ENCODE measurements around the gene MICAL3. TPM values are rescaled to one million over a fixed set of nuclear protein-coding genes. Genes with fewer than 3 reads are reported as not detected.

MICAL3 gene
- total and polyA plus RNA-seq, 9 donors: 17.5 to 106 (median 81.3) TPM

DNA sequence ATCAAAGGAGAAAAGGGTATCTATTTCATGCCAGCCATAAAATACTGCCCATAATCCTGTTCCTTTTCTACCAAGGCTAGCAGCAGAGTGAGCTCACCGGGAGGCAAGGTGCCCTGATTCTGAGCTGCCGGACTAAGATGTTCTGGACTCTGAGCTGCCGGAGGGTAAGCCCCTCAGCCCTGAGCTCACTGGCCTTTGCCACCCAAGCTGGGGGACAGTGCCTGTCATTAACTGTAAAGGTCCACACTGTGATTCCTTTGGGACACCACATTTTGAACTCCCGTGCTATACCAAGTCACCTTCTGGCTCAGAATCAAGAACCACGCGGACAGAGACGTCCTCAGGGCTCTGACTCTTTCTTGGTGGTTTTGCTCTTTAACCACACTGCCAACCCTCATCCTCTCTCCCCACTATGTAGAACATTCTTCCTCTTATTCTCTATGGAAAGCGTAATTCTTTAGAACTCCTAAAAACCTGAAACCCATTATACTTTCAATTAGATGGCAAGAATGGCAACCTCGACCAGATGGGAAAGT lies 161.6 kb downstream of the MICAL3 start:
- Histone ChIP-seq H3K4me3 (no peak overlapping the region), H3K27ac (no peak overlapping the region), H3K27me3 (no peaks in the 10 kb centered on the region), H3K36me3 (no peaks in the 10 kb centered on the region), H3K9me3 (no peaks in the 10 kb centered on the region), H3K4me1 (ENCODE audit: insufficient read depth) (no peaks in the 10 kb centered on the region)
- intact Hi-C loops (cut with DNase I): no loop called here
- TF ChIP-seq, protein P1, sequence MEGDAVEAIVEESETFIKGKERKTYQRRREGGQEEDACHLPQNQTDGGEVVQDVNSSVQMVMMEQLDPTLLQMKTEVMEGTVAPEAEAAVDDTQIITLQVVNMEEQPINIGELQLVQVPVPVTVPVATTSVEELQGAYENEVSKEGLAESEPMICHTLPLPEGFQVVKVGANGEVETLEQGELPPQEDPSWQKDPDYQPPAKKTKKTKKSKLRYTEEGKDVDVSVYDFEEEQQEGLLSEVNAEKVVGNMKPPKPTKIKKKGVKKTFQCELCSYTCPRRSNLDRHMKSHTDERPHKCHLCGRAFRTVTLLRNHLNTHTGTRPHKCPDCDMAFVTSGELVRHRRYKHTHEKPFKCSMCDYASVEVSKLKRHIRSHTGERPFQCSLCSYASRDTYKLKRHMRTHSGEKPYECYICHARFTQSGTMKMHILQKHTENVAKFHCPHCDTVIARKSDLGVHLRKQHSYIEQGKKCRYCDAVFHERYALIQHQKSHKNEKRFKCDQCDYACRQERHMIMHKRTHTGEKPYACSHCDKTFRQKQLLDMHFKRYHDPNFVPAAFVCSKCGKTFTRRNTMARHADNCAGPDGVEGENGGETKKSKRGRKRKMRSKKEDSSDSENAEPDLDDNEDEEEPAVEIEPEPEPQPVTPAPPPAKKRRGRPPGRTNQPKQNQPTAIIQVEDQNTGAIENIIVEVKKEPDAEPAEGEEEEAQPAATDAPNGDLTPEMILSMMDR (IDR thresholded peaks at IDR 0.05): no peak
- TF ChIP-seq EP300 (IDR thresholded peaks at IDR 0.05): no peak
- no peak for TF ChIP-seq POLR2A (IDR thresholded peaks at IDR 0.05)
- no peak for DNase-seq
- 89 to 95% (median 91%) methylated on average over 9 of the region's 9 CpGs for WGBS, 3 donors

DNA sequence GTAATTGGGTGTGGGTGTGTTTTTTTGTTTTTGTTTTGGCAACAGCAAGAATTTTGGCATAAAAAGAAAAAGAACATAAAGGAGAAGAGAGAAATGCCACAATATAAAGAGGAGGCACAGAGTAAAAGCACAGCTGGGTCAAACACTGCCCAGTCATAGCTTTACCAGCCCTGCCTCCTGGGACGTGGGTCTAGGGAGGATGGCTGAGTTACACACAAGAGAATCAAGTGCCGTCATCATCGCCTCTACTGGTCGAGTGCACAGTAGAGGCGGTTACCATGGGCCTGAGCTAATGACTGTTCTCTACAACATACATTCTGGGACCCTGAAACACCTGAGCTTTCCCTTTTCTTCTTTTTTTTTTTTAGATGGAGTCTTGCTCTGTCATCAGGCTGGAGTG lies 162.5 kb downstream of the MICAL3 start:
- H3K27me3 ChIP-seq: no peaks in the 10 kb centered on the region
- H3K9me3 ChIP-seq: no peaks in the 10 kb centered on the region
- DNase-seq: no peak
- intact Hi-C loops (cut with DNase I): no loop called here
- no peak overlapping the region for H3K4me3 ChIP-seq
- H3K4me1 ChIP-seq (ENCODE audit: insufficient read depth): no peaks in the 10 kb centered on the region
- TF ChIP-seq EP300 (IDR thresholded peaks at IDR 0.05): no peak
- TF ChIP-seq, protein P1 (IDR thresholded peaks at IDR 0.05): no peak
- no peak for TF ChIP-seq POLR2A (IDR thresholded peaks at IDR 0.05)
- H3K27ac ChIP-seq: no peak overlapping the region
- 86 to 94% (median 86%) methylated on average over 5 of the region's 5 CpGs for WGBS, 3 donors
- no peaks in the 10 kb centered on the region for H3K36me3 ChIP-seq

DNA sequence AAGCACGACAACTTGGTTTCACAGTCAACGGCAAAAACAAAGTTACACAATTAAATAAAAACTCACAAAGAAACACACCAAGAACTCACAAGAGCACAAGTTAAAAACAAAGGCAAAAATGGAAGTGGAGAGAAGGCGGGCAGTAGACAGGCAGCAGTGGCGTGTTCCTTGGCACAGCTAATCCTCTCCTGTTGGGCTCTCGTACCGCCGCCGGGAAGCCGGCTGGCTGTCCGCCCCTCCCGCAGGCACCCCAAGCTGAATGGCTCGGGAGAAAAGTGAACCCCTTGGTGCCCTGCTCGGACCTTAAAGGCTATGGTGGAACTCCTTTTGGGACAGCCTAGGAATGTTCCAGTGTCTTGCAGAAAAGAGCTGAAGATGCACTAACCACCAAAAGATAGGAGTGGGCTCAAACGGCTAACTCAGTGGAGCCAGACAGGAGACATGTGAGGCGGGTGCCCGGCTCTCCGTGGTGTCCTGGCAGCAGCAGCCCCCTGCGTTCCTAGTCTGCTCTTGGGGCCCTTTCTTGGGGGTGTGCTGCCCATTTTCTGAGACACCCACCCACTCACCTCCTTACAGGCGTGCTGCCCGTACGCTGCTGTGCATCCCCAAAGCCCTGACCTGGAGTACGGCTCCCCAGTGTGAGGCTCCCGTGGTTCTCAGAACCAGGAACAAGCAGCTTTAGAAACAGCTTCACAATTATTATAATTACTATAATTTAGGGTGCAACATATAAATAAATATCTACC lies 164.0 kb downstream of the MICAL3 start:
- WGBS, 3 donors: 77 to 87% (median 81%) methylated on average over 23 of the region's 23 CpGs
- Histone ChIP-seq H3K4me3 (no peak overlapping the region), H3K27me3 (no peaks in the 10 kb centered on the region), H3K36me3 (no peaks in the 10 kb centered on the region), H3K9me3 (no peaks in the 10 kb centered on the region), H3K27ac (no peak overlapping the region), H3K4me1 (ENCODE audit: insufficient read depth) (no peaks in the 10 kb centered on the region)
- TF ChIP-seq EP300 (IDR thresholded peaks at IDR 0.05): no peak
- TF ChIP-seq, protein P1 (IDR thresholded peaks at IDR 0.05): no peak
- TF ChIP-seq POLR2A (IDR thresholded peaks at IDR 0.05): no peak
- intact Hi-C loops (cut with DNase I): no loop called here
- no peak for DNase-seq

DNA sequence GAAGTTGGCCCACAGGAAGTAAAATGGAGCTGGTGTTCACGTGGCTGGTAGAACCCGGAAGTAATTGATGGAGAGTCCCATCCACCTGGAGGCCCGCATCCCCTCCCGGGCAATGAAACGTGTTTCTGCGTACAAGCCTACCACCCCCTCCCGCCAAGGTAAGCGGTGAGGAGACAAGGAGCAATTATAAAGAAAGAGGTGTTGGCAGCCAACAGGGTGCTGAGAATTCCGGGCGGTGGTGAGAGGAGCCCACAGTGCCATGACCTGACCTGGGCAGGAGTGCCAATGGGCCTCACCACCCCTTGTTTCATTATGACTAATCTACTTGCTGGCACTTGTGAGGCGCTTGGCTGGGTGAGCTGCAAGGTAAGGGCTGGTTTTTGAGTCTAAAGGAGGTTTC lies 166.3 kb downstream of the MICAL3 start:
- no peak overlapping the region for H3K27ac ChIP-seq
- H3K36me3 ChIP-seq: no peaks in the 10 kb centered on the region

More for the DNA sequence above, 166.3 kb downstream of the MICAL3 start:
- Histone ChIP-seq H3K4me3 (no peak overlapping the region), H3K9me3 (no peaks in the 10 kb centered on the region), H3K4me1 (ENCODE audit: insufficient read depth) (peaks cover 2% of the 10 kb centered on the region), H3K27me3 (no peaks in the 10 kb centered on the region)
- DNase-seq: no peak
- WGBS, 3 donors: 92 to 94% (median 93%) methylated on average over 11 of the region's 11 CpGs
- intact Hi-C loops (cut with DNase I): no loop called here
- TF ChIP-seq EP300 (IDR thresholded peaks at IDR 0.05): no peak
- TF ChIP-seq, protein P1 (IDR thresholded peaks at IDR 0.05): no peak
- no peak for TF ChIP-seq POLR2A (IDR thresholded peaks at IDR 0.05)
